Caco-2 (cell line): ENCODE results near the gene CWC15. TPM values are rescaled to one million over a fixed set of nuclear protein-coding genes. Genes with fewer than 3 reads are reported as not detected.

ENCODE experiments used
- BruUV-seq: library from RNA; stranded (reverse); fragments of 400-500 nt; replicated peaks from 2 replicates; lab custom pipeline; 2021; lab: Mats Ljungman, UMichigan
- CTCF ChIA-PET: fragments of 300-600 bp; sonication (Branson Sonifier 250); formaldehyde crosslinking; loops from one replicate; lab custom pipeline; 2022; ENCODE audit warnings: antibody characterized with exemption; lab: Charles Lee
- POLR2A ChIA-PET: fragments of 300-600 bp; sonication (Branson Sonifier 250); formaldehyde crosslinking; loops from one replicate; lab custom pipeline; 2022; ENCODE audit warnings: antibody characterized with exemption; lab: Charles Lee
- DNase-seq, 2 experiments: peaks; one replicate each; pipeline versions ENCODE4 v3.0.0 to v3.0.0-alpha.2; 2020 to 2022
- H3K27me3 ChIP-seq: replicated peaks from 2 replicates; pipeline ENCODE4 v1.6.0; 2011; ENCODE audit warnings: low read length; ENCODE audit not compliant: control insufficient read depth, insufficient read depth
- H3K36me3 ChIP-seq: 2 replicates; pipeline ENCODE4 v1.5.1; 2011; ENCODE audit warnings: low read length; ENCODE audit not compliant: control insufficient read depth, insufficient read depth
- H3K4me1 ChIP-seq: fragments of 250-450 bp; sonication (Bioruptor Pico); 2 replicates; pipeline ENCODE4 v1.5.1; 2020; ENCODE audit warnings: mild to moderate bottlenecking
- H3K4me3 ChIP-seq: 2 replicates; pipeline ENCODE4 v1.5.1; 2011; ENCODE audit warnings: low read depth, mild to moderate bottlenecking, control low read depth, low read length
- H3K9me3 ChIP-seq: fragments of 250-450 bp; sonication (Bioruptor Pico); 2 replicates; pipeline ENCODE4 v1.5.1; 2020; ENCODE audit warnings: mild to moderate bottlenecking, moderate library complexity
- H3K27ac Mint-ChIP-seq: one replicate; pipeline ENCODE4 v1.8.0; 2022; ENCODE audit warnings: mixed read lengths; ENCODE audit not compliant: unreplicated experiment
- H3K27me3 Mint-ChIP-seq: one replicate; pipeline ENCODE4 v1.8.0; 2022; ENCODE audit warnings: mixed read lengths; ENCODE audit not compliant: insufficient read depth, unreplicated experiment
- H3K36me3 Mint-ChIP-seq: one replicate; pipeline ENCODE4 v1.8.0; 2022; ENCODE audit warnings: mild to moderate bottlenecking, mixed read lengths; ENCODE audit not compliant: insufficient read depth, unreplicated experiment
- H3K4me1 Mint-ChIP-seq: one replicate; pipeline ENCODE4 v1.8.0; 2022; ENCODE audit warnings: low read depth, mixed read lengths; ENCODE audit not compliant: unreplicated experiment
- H3K4me3 Mint-ChIP-seq: one replicate; pipeline ENCODE4 v1.8.0; 2022; ENCODE audit warnings: mild to moderate bottlenecking, moderate library complexity, mixed read lengths; ENCODE audit not compliant: unreplicated experiment
- H3K9me3 Mint-ChIP-seq: one replicate; pipeline ENCODE4 v1.8.0; 2022; ENCODE audit warnings: mixed read lengths; ENCODE audit not compliant: unreplicated experiment
- CTCF ChIP-seq, 2 experiments: fragments of 200-600 bp in 1 of 2; IDR thresholded peaks; 1 replicate in 1 of 2; 2 replicates in 1 of 2; pipeline versions ENCODE4 v1.5.1 to v1.8.0; 2011 to 2022; ENCODE audit warnings: antibody characterized with exemption in 1 of 2, control low read depth in 1 of 2, inconsistent platforms in 1 of 2, low read depth in 1 of 2, low read length in 1 of 2, mild to moderate bottlenecking in 1 of 2, moderate library complexity in 1 of 2; ENCODE audit not compliant: insufficient read depth in 1 of 2, severe bottlenecking in 1 of 2, unreplicated experiment in 1 of 2
- intact Hi-C: fragments of 100-400 bp; cut with micrococcal nuclease; formaldehyde crosslinking; loops from one replicate; pipeline ENCODE4 v1.10.0; 2022; ENCODE audit not compliant: unreplicated experiment
- total RNA-seq: library from RNA; stranded (reverse); gene quantifications from 2 replicates; pipeline ENCODE4 v1.2.3, GENCODE V29; 2022

CWC15 gene
- total RNA-seq, 1 experiment from 2014 or later: 137 TPM

GRCh38 chr11:94912806-94913205, 60.5 kb downstream of the CWC15 start:
- Mint-ChIP-seq H3K4me3 (no peak overlapping the region), H3K36me3 (no peaks in the 10 kb centered on the region), H3K4me1 (peaks cover 12% of the 10 kb centered on the region), H3K27me3 (no peaks in the 10 kb centered on the region), H3K27ac (no peak overlapping the region), H3K9me3 (no peaks in the 10 kb centered on the region)
- ChIA-PET POLR2A (no interaction called here), CTCF (no interaction called here)
- H3K4me1 ChIP-seq: peaks cover 10% of the 10 kb centered on the region
- H3K4me3 ChIP-seq: no peak overlapping the region
- no peak for TF ChIP-seq CTCF (IDR thresholded peaks at IDR 0.05; ENCODE audit: insufficient read depth in 1 of 2, low read depth in 1 of 2, low read length in 1 of 2, severe bottlenecking in 1 of 2, unreplicated experiment in 1 of 2)
- DNase-seq: no peak
- H3K27me3 ChIP-seq: no peaks in the 10 kb centered on the region
- no TSS peak for BruUV-seq
- no peaks in the 10 kb centered on the region for H3K36me3 ChIP-seq
- H3K9me3 ChIP-seq: no peaks in the 10 kb centered on the region
- intact Hi-C loops: no loop called here

Other genes starting within 250 kb of the CWC15 start
- 60.8 and 64.6 TPM in 2 replicates for gene AMOTL1, start 205.2 kb downstream of the CWC15 start, total RNA-seq
- gene KDM4D, start 153 bp upstream of the CWC15 start, total RNA-seq: 0.95 and 1.2 TPM in 2 replicates
- not detected in 2 replicates for gene KDM4E, start 51.7 kb upstream of the CWC15 start, total RNA-seq
- gene KDM4F, start 75.9 kb upstream of the CWC15 start, total RNA-seq: not detected in 2 replicates
- gene SRSF8, start 93.4 kb upstream of the CWC15 start, total RNA-seq: 44.5 and 52.4 TPM in 2 replicates
- 22.7 and 23.0 TPM in 2 replicates for gene ENDOD1, start 116.3 kb upstream of the CWC15 start, total RNA-seq